Measurements from ENCODE around the gene VAV2.

- TF ChIP-seq, protein P1, sequence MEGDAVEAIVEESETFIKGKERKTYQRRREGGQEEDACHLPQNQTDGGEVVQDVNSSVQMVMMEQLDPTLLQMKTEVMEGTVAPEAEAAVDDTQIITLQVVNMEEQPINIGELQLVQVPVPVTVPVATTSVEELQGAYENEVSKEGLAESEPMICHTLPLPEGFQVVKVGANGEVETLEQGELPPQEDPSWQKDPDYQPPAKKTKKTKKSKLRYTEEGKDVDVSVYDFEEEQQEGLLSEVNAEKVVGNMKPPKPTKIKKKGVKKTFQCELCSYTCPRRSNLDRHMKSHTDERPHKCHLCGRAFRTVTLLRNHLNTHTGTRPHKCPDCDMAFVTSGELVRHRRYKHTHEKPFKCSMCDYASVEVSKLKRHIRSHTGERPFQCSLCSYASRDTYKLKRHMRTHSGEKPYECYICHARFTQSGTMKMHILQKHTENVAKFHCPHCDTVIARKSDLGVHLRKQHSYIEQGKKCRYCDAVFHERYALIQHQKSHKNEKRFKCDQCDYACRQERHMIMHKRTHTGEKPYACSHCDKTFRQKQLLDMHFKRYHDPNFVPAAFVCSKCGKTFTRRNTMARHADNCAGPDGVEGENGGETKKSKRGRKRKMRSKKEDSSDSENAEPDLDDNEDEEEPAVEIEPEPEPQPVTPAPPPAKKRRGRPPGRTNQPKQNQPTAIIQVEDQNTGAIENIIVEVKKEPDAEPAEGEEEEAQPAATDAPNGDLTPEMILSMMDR (IDR thresholded peaks at IDR 0.05): no peak
- TF ChIP-seq POLR2A (IDR thresholded peaks at IDR 0.05): no peak
- no peak for TF ChIP-seq POLR2AphosphoS5 (IDR thresholded peaks at IDR 0.05)
Observed at GRCh38 chr9:133773889-133774655, 218.1 kb downstream of the VAV2 start.

All from breast epithelium (tissue), 3 donors.